GM12891 (cell line): ENCODE data around the gene PTPRU. TPM values are rescaled to one million over a fixed set of nuclear protein-coding genes. Genes with fewer than 3 reads are reported as not detected.

Source experiments
- DNase-seq: peaks from one replicate; pipeline ENCODE4 v3.0.0; 2011; ENCODE audit warnings: low spot score; ENCODE audit not compliant: insufficient read length
- FAIRE-seq: peaks from 2 replicates; lab custom pipeline; 2011; peaks lifted over from hg19 to GRCh38; lab: Jason Lieb, UNC
- PAX5 ChIP-seq: IDR thresholded peaks from 2 replicates; pipeline ENCODE4 v1.6.1; 2011; ENCODE audit warnings: low read length, moderate library complexity, mild to moderate bottlenecking; ENCODE audit not compliant: insufficient read depth, severe bottlenecking
- POLR2A ChIP-seq: IDR thresholded peaks from 2 replicates; pipeline ENCODE4 v1.6.1; 2011; ENCODE audit warnings: low read depth, low read length, control low read depth
- POLR2AphosphoS5 ChIP-seq: IDR thresholded peaks from 2 replicates; pipeline ENCODE4 v1.6.1; 2011; ENCODE audit warnings: low read depth, low read length, control low read depth
- POU2F2 ChIP-seq: IDR thresholded peaks from 2 replicates; pipeline ENCODE4 v1.6.1; 2011; ENCODE audit warnings: low read depth, mild to moderate bottlenecking, control low read depth, low read length, moderate library complexity
- SPI1 ChIP-seq: IDR thresholded peaks from 2 replicates; pipeline ENCODE4 v1.6.1; 2011; ENCODE audit warnings: low read depth, low read length, control low read depth
- TAF1 ChIP-seq: IDR thresholded peaks from 2 replicates; pipeline ENCODE4 v1.6.1; 2011; ENCODE audit warnings: low read depth, low read length, control low read depth
- polyA plus RNA-seq: library from polyadenylated mRNA; unstranded; fragments of >200 nt; gene quantifications from one replicate; pipeline ENCODE4 v1.2.1, GENCODE V29; 2012; ENCODE audit warnings: low read depth, missing spikeins, inconsistent platforms; ENCODE audit not compliant: missing spikeins

PTPRU gene
- 0.06 TPM for polyA plus RNA-seq

- TF ChIP-seq TAF1, result no peak
- TF ChIP-seq POLR2AphosphoS5, result no peak
- no peak for TF ChIP-seq PAX5
- no peak for TF ChIP-seq SPI1
- no peak for TF ChIP-seq POLR2A
- no peak for TF ChIP-seq POU2F2
- FAIRE-seq (peak; percentile 89), DNase-seq (peak; percentile 94)
Measured at GRCh38 chr1:29235955-29236711, at the start of gene PTPRU. Gene PTPRU, plus strand, starts transcription at chr1:29236522. Its CDS starts 123 bp downstream, at chr1:29236645.

DNA sequence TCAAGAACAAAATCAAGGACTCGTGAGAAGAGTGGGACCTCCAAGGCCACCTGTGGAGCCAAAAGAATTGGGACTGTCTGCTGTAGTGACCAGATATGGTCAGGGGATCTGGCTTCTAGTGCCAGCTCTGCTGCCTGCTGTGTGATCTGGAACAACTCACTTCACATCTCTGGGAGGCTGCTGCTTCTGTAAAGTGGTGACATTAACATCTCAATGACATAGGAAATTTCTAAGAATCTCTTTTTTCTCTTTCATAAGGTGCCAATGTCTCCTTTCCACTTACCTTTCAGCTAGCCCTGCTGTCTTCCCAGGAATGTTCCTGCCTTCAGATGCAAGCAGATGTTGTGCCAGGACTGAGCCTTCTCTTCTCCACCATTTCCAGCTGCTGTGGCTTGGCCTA lies 49.6 kb upstream of the PTPRU start:
- no peak for FAIRE-seq
- no peak for TF ChIP-seq POLR2A
- no peak for TF ChIP-seq POU2F2
- TF ChIP-seq TAF1, result no peak
- TF ChIP-seq POLR2AphosphoS5, result no peak
- TF ChIP-seq SPI1, result no peak
- no peak for TF ChIP-seq PAX5
- DNase-seq, result no peak

DNA sequence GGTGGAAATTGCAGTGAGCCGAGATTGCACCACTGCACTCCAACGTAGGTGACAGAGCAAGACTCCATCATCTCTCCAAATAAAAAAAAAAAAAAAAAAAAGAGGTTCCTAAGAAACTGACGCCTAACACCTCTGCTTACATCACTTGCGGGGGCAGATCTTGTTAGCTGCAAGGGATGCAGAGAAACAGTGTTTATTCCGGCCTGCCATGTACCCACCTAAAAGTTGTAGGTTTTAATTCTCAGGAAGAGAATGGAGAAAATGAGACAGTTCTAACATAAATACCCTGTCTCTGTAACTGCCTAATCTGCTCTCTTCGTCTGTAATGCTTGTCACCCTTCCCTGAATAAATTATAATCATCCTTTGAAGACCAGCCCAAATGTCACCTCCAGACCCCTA lies 45.6 kb upstream of the PTPRU start:
- TF ChIP-seq TAF1, result no peak
- TF ChIP-seq POLR2AphosphoS5, result no peak
- no peak for TF ChIP-seq POU2F2
- TF ChIP-seq PAX5, result no peak
- TF ChIP-seq POLR2A, result no peak
- no peak for TF ChIP-seq SPI1
- no peak for DNase-seq
- FAIRE-seq, result no peak

DNA sequence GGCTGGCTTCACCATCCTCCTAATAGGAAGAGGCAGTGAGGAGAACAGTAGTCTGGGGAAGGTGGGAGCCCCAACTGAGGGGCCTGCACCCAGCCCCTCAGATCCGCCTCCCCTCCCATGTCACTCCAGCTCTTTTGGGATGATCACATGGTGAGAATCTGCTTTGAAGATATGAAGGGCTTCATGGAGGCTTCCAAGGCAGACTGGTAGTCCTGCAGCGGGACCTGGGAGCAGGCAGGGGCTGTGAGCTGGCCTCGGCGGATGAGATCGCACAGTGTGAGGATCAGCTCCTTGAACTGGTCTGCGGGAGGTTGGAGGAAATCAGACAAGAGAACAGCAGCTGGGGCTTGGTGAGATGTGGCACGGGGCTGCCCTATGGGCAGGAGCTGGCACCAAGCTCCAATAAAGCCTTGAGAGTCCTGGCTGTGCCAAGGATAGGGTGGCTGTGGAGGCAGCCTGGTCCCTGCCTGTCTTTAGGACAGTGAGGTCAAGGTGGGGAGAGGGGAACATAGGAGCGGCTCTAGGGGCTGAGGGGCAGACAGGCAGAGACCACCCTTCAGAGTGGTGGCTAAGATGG lies 42.4 kb upstream of the PTPRU start:
- TF ChIP-seq TAF1, result no peak
- no peak for TF ChIP-seq POLR2AphosphoS5
- no peak for TF ChIP-seq POU2F2
- TF ChIP-seq PAX5, result no peak
- TF ChIP-seq SPI1, result no peak
- TF ChIP-seq POLR2A, result no peak
- FAIRE-seq (no peak), DNase-seq (no peak)

DNA sequence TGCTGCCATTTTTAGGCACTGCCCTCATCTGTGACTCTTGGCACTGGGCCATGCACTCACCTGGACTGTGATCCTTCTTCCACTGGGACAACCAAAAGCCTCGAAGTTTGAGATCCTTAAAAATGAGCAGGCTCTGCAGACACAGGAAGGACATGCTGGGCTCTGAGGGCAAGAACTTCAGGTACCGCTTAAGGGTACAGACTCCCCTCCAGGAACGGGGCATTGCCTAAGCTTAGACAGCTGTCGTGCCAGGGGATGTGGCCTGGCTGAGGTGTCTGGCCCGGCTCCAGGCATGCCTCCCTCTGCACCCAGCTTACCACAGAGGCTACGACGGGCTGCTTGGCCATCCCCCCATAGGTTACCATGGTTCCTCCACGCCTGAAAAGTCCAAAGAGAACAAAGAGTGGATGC lies 40.4 kb upstream of the PTPRU start:
- no peak for DNase-seq
- TF ChIP-seq POLR2AphosphoS5 (no peak), TAF1 (no peak), PAX5 (no peak), POU2F2 (no peak), POLR2A (no peak), SPI1 (no peak)
- FAIRE-seq, result no peak

DNA sequence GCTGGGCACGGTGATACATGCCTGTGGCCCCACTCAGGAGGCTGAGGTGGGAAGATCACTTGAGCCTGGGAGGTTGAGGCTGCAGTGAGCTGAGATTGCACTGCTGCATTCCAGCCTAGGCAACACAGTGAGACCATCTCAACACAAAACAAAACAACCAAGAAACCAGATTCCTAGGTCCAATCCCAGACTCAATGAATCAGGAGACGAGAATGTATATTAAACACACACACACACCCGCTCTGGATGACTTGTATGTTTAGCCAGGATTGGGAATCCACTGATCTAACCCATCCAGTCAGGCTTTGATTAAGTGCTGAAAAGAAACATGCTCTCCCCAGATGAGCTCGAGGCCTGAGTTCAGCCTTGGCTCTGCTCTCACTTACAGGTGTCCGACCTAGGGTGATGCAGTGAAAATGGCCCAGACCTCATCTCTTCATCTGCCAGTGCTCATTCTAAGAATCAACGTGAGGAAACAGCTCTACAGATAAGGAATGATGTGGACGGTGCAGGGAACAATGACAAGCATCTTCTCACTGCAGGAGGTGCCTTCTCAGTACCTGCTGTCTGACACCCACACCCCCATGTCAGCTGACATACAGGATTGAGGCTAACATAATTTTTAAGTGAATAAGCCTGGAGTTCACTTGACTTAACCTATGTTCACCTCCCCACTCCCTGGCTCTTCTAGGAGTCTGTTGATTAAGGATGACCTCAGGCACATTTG lies 39.3 kb upstream of the PTPRU start:
- no peak for TF ChIP-seq POLR2AphosphoS5
- no peak for TF ChIP-seq POU2F2
- no peak for TF ChIP-seq TAF1
- TF ChIP-seq SPI1, result no peak
- no peak for TF ChIP-seq POLR2A
- TF ChIP-seq PAX5, result no peak
- FAIRE-seq, result peak; percentile 31
- DNase-seq, result no peak

DNA sequence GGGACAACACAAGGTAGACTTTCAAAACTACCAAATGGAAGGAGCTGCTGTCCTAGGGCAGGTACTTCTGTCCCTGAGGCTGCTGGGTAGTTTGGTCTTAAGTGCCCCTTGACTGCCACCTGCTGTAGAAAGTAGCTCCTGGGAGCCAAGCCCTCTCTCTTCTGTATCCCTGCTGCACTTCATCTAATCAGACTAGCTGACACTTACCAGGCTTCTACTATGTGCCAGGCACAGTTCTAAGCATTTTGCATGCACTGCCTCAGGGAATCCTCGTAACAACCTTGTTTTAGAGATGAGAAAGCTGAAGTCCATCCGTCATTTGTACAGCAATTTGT lies 38.8 kb upstream of the PTPRU start:
- FAIRE-seq, result no peak
- TF ChIP-seq POLR2A (no peak), POU2F2 (no peak), POLR2AphosphoS5 (no peak), TAF1 (no peak), PAX5 (no peak), SPI1 (no peak)
- DNase-seq, result peak; percentile 30

DNA sequence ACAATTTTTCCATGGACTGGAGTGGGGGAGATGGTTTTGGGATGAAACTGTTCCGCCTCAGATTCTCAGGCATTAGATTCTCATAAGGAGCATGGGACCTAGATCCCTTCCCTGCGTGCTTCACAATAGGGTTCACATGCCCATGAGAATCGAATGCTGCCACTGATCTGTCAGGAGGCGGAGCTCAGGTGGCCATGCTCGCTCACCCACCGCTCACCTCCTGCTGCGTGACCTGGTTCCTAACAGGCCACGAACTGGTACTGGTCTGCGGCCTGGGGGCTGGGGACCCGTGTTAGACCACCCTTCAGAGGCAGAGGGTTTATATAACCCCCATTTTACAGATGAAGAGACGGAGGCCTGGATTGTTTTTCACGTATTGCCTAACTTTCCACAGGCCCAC lies 38.3 kb upstream of the PTPRU start:
- no peak for TF ChIP-seq POU2F2
- TF ChIP-seq SPI1, result no peak
- TF ChIP-seq POLR2A, result no peak
- no peak for TF ChIP-seq TAF1
- no peak for TF ChIP-seq PAX5
- TF ChIP-seq POLR2AphosphoS5, result no peak
- DNase-seq (no peak), FAIRE-seq (peak; percentile 57)

DNA sequence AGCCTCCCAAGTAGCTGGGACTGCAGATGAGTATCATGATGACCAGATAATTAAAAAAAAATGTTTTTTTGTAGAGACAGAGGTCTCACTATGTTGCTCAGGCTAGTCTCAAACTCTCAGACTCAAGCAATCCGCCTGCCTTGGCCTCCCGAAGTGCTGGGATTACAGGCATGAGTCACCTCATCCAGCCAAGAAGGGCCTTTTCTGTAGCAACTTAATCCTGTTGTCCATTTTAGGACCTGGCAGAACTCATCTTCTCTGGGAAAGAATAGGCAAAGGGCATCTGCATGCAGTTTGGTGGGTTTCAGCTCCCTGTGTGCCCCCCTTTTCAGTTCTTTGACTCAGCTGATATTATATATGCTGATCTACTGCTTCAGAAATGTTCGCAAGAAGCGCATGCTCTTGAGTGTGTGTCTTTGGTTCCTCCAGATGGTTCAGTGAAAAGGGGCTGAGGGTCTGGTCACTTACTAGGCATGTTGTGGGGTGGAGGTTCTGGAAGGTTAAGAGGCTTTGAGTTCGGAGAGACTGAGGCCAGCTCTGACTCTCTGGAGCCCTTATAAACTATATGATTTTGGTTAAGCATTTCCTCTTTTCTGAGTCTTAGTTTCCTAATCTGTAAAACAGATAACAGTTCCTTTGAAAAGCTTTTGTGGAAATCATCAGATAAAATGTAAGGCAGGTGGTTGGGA lies 35.3 kb upstream of the PTPRU start:
- FAIRE-seq (no peak), DNase-seq (no peak)
- no peak for TF ChIP-seq TAF1
- TF ChIP-seq SPI1, result no peak
- TF ChIP-seq POU2F2, result no peak
- TF ChIP-seq POLR2A, result no peak
- no peak for TF ChIP-seq PAX5
- no peak for TF ChIP-seq POLR2AphosphoS5
